Stomach (tissue), 4 donors: ENCODE measurements around the gene SNX30.

Experiments used
- EP300 ChIP-seq: sonication (generic); formaldehyde crosslinking; IDR thresholded peaks from one replicate; pipeline ENCODE4 v1.6.1; 2017; ENCODE audit warnings: antibody characterized with exemption
- POLR2A ChIP-seq, 4 donors: fragments of 450-650 bp; IDR thresholded peaks; one replicate each; pipeline ENCODE4 v1.6.1; 2016; ENCODE audit warnings: antibody characterized with exemption in 4 of 4, control low read depth in 2 of 4, mild to moderate bottlenecking in 1 of 4, moderate library complexity in 1 of 4
- POLR2AphosphoS5 ChIP-seq, 3 donors: sonication (generic); formaldehyde crosslinking; IDR thresholded peaks; one replicate each; pipeline ENCODE4 v1.6.1; 2016; ENCODE audit warnings: antibody characterized with exemption in 3 of 3
- TF ChIP-seq, protein P1 (sequence below), 7 experiments: fragments of 450-650 bp in 4 of 7; fragments of 200-600 bp in 3 of 7; sonication (generic) in 3 of 7; IDR thresholded peaks; one replicate each; pipeline ENCODE4 v1.5.1; 2016 to 2019; ENCODE audit warnings: antibody characterized with exemption in 7 of 7, control low read depth in 2 of 7, mild to moderate bottlenecking in 1 of 7

DNA sequence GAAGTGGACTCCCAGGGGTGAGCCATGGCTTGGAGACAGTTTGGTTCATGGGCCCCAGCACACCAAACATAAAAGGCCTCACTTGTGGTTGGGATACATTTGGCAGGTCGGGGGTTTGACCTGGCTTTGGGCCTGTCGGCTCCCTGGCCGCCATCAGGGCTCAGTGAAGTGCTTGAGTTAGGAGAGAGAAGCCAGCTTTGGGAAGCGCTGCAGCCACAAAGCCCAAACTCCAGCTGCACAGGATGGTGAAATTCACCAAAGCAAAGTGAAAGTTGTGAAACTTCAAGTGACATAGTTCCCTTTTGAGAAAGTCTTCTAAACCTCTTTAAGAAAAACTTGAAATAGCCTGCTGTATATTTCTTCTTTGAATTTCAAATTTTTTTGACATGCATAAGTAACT, 112.7 kb downstream of the SNX30 start:
- TF ChIP-seq, protein P1, sequence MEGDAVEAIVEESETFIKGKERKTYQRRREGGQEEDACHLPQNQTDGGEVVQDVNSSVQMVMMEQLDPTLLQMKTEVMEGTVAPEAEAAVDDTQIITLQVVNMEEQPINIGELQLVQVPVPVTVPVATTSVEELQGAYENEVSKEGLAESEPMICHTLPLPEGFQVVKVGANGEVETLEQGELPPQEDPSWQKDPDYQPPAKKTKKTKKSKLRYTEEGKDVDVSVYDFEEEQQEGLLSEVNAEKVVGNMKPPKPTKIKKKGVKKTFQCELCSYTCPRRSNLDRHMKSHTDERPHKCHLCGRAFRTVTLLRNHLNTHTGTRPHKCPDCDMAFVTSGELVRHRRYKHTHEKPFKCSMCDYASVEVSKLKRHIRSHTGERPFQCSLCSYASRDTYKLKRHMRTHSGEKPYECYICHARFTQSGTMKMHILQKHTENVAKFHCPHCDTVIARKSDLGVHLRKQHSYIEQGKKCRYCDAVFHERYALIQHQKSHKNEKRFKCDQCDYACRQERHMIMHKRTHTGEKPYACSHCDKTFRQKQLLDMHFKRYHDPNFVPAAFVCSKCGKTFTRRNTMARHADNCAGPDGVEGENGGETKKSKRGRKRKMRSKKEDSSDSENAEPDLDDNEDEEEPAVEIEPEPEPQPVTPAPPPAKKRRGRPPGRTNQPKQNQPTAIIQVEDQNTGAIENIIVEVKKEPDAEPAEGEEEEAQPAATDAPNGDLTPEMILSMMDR (IDR thresholded peaks at IDR 0.05) = no peak
- TF ChIP-seq POLR2A (IDR thresholded peaks at IDR 0.05) (no peak), POLR2AphosphoS5 (IDR thresholded peaks at IDR 0.05) (no peak), EP300 (no peak)
